HUES64 (cell line): ENCODE measurements around the gene LIME1.

Source experiments
- H3K27ac ChIP-seq: 2 replicates; pipeline ENCODE4 v1.7.0; 2013; ENCODE audit warnings: low read depth, low read length, inconsistent platforms
- H3K27me3 ChIP-seq: 2 replicates; pipeline ENCODE4 v1.6.1; 2013; ENCODE audit warnings: mild to moderate bottlenecking, low read length; ENCODE audit not compliant: insufficient read depth
- H3K36me3 ChIP-seq: 2 replicates; pipeline ENCODE4 v1.6.1; 2013; ENCODE audit warnings: mild to moderate bottlenecking, low read length; ENCODE audit not compliant: insufficient read depth
- H3K4me1 ChIP-seq: 2 replicates; pipeline ENCODE4 v1.6.1; 2013; ENCODE audit warnings: mild to moderate bottlenecking, low read length, moderate library complexity; ENCODE audit not compliant: insufficient read depth
- H3K4me3 ChIP-seq: 2 replicates; pipeline ENCODE4 v1.5.1; 2013; ENCODE audit warnings: mild to moderate bottlenecking, low read length, moderate library complexity
- H3K9ac ChIP-seq: 2 replicates; pipeline ENCODE4 v1.6.1; 2013; ENCODE audit warnings: mild to moderate bottlenecking, low read depth, low read length
- H3K9me3 ChIP-seq: 2 replicates; pipeline ENCODE4 v1.6.1; 2013; ENCODE audit warnings: low read depth, low read length; ENCODE audit not compliant: insufficient read depth
- WGBS: fragments of 150-250, 120-280 bp; methylation state at CpG from one replicate; pipeline ENCODE4 v1.1.7; 2013; ENCODE audit warnings: missing lambda C conversion rate; 5-methylcytosine and 5-hydroxymethylcytosine counted together

The LIME1 gene

GRCh38 chr20:63783970-63784369 is 47.5 kb downstream of the LIME1 start:
- Histone ChIP-seq H3K36me3 (no peaks in the 10 kb centered on the region), H3K4me1 (no peaks in the 10 kb centered on the region), H3K27ac (no peak overlapping the region), H3K9ac (no peak overlapping the region), H3K9me3 (no peaks in the 10 kb centered on the region), H3K4me3 (no peak overlapping the region), H3K27me3 (no peaks in the 10 kb centered on the region)
- WGBS = 90% methylated on average over 16 of the region's 16 CpGs

GRCh38 chr20:63785691-63786131 is 49.2 kb downstream of the LIME1 start:
- no peak overlapping the region for H3K9ac ChIP-seq
- H3K9me3 ChIP-seq = no peaks in the 10 kb centered on the region
- H3K36me3 ChIP-seq = peaks cover 16% of the 10 kb centered on the region
- H3K27ac ChIP-seq = no peak overlapping the region
- H3K4me3 ChIP-seq = no peak overlapping the region
- WGBS = 89% methylated on average over 14 of the region's 14 CpGs
- H3K27me3 ChIP-seq = no peaks in the 10 kb centered on the region
- no peaks in the 10 kb centered on the region for H3K4me1 ChIP-seq

GRCh38 chr20:63787302-63787701 is 50.8 kb downstream of the LIME1 start:
- H3K27me3 ChIP-seq = no peaks in the 10 kb centered on the region
- WGBS = 95% methylated on average over 11 of the region's 11 CpGs
- no peaks in the 10 kb centered on the region for H3K9me3 ChIP-seq
- H3K27ac ChIP-seq = no peak overlapping the region
- H3K4me1 ChIP-seq = no peaks in the 10 kb centered on the region
- H3K9ac ChIP-seq = no peak overlapping the region
- no peak overlapping the region for H3K4me3 ChIP-seq
- H3K36me3 ChIP-seq = peaks cover 16% of the 10 kb centered on the region

- H3K27ac ChIP-seq = no peak overlapping the region
- H3K9me3 ChIP-seq = no peaks in the 10 kb centered on the region
- no peaks in the 10 kb centered on the region for H3K27me3 ChIP-seq
- no peaks in the 10 kb centered on the region for H3K4me1 ChIP-seq
- no peak overlapping the region for H3K4me3 ChIP-seq
- peaks cover 16% of the 10 kb centered on the region for H3K36me3 ChIP-seq
- 91% methylated on average over 16 of the region's 16 CpGs for WGBS
- no peak overlapping the region for H3K9ac ChIP-seq
These were observed 51.3 kb downstream of the LIME1 start for GRCh38 chr20:63787749-63788148.
